Left cardiac atrium (tissue), 4 donors: ENCODE results near the gene HEATR5B. TPM values are rescaled to one million over a fixed set of nuclear protein-coding genes. Genes with fewer than 3 reads are reported as not detected.

ENCODE experiments used
- ATAC-seq, 2 donors: fragments of 200-7000 bp; cut with Tn5 transposase; one replicate each; pipeline ENCODE4 v1.9.1; 2020; ENCODE audit warnings: mild to moderate bottlenecking in 2 of 2, moderate library complexity in 2 of 2
- DNase-seq: peaks from one replicate; pipeline ENCODE4 v3.0.0-alpha.2; 2020
- intact Hi-C, 2 donors: fragments of 100-400 bp; cut with DNase I; formaldehyde crosslinking; loops; one replicate each; pipeline versions ENCODE4 v1.14.1 to v1.15.1; 2022 to 2023
- long read RNA-seq: library from polyadenylated mRNA; unstranded; transcript quantifications from one replicate; pipeline ENCODE4 v2.0.0, GENCODE V29; 2021
- total RNA-seq, 2 donors: library from RNA; stranded (reverse); fragmentation: NEBNext Ultra II Directional; extraction: Animal tissue kit (Norgen Biotek cat#: 25700); gene quantifications; one replicate each; pipeline ENCODE4 v1.2.1, GENCODE V29; 2021
- donor health status: DM: no; HTN: yes; CAD: no.
- donor health status: DM: no; HTN: yes; CAD: no; lungs with severe emphysema.
- donor health status: DM: yes; HTN: yes; CAD: no.
- donor health status: Dilated cardiomyopathy.

Gene HEATR5B
- total RNA-seq, result 10 to 100 TPM; 11.6 to 16.3 TPM
- long read RNA-seq, partial matches to known transcripts, result 4 of 10 reads
- long read RNA-seq, other reads (novel, unspliced or antisense), result 6 of 10 reads

DNA sequence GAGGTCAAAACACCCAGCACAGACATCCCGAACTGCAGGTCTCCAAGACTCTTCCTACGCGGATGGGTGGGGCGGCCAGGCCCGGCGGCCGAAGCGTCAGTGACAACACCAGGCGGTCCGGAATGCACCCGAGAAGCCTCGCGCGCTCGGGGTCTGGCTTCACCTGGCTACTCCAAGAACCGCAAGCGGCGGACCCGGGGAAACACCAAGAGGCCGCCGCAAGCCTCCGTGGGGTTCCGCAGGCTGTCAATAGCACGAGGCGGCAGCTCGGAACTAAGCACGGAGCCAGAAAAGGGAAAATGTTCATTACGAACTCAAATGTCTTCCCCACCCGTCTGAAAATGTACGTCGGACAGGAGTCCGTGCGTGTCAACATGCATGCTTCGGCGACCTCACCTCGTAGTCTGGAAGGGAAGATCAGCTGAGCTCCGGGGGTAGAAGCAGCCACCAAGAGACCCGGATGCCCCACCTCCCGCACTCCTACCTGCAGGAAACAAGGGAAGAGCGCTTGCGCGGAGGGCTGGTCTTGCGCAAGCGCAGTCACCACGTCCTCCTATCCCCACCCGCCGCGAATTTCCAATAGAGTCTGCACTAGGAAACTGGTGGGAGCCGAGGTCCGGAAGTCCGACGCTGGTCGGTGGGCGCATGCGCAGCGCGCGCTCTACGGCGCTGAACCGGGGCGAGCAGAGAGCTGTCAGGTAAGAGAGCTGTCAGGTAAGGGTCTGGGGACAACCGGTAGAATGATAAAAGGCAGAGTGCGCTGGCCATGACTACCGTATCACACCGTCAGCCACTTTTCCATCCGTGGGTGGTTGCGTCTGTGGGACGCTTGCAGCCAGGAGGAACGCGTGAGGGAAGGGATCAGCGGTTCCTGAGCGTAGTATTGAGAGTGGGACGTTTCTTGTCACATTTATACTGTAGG, at the start of gene HEATR5B, which contains the start of gene GPATCH11:
HEATR5B (minus strand) TSS at position 500 of the 922 bp plus-strand sequence. CDS start 958 bp downstream, outside the sequence.
GPATCH11 (plus strand) TSS at position 646 of the 922 bp plus-strand sequence. CDS start 3,864 bp downstream, outside the sequence.
- ATAC-seq (peak; percentile 98), DNase-seq (peak; percentile 94)
- intact Hi-C loops, result no loop called here

GRCh38 chr2:37132914-37133313, 48.7 kb upstream of the HEATR5B start:
- no peak for ATAC-seq
- intact Hi-C loops, result no loop called here
- DNase-seq, result no peak

- intact Hi-C loops, result no loop called here
- DNase-seq, result no peak
- no peak for ATAC-seq
These were observed 41.2 kb upstream of the HEATR5B start for GRCh38 chr2:37125416-37125815.

- intact Hi-C loops, result no loop called here
- no peak for ATAC-seq
- no peak for DNase-seq
These were observed 35.0 kb upstream of the HEATR5B start for GRCh38 chr2:37119157-37119556.

GRCh38 chr2:37117566-37117965, 33.4 kb upstream of the HEATR5B start:
- DNase-seq (no peak), ATAC-seq (no peak)
- intact Hi-C loops, result no loop called here

GRCh38 chr2:37111958-37112357, 27.8 kb upstream of the HEATR5B start:
- no peak for DNase-seq
- intact Hi-C loops, result no loop called here
- no peak for ATAC-seq

- ATAC-seq, result no peak
These were observed 26.4 kb upstream of the HEATR5B start for GRCh38 chr2:37110306-37111212.

DNA sequence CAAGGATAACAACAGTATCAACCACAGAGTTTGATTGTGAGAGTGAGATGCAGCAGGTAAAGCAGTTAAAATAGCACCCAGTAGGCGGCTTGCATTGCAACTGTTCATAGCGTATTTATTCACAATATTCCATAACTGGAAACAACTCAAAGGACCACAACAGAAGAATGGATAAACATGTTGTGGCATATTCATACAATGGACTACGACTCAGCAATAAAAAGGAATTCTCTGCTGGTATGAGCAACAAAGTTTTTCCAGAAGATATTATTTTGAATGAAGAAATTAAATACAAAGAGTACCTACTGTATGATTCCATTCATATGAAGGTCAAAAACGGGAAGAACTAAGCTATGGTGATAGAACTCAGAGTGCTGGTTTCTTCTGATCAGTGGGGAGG, 25.4 kb upstream of the HEATR5B start:
- ATAC-seq (no peak), DNase-seq (no peak)
- intact Hi-C loops, result no loop called here

More at GRCh38 chr2:37110306-37111212, 26.4 kb upstream of the HEATR5B start:
- intact Hi-C loops, result no loop called here
- DNase-seq, result no peak

GRCh38 chr2:37105150-37105549, 21.0 kb upstream of the HEATR5B start:
- ATAC-seq (no peak), DNase-seq (no peak)
- intact Hi-C loops, result no loop called here

GRCh38 chr2:37104178-37104577, 20.0 kb upstream of the HEATR5B start:
- ATAC-seq (no peak), DNase-seq (no peak)
- intact Hi-C loops, result no loop called here

GRCh38 chr2:37102588-37102987, 18.4 kb upstream of the HEATR5B start:
- intact Hi-C loops, result no loop called here
- ATAC-seq (no peak), DNase-seq (no peak)

GRCh38 chr2:37100054-37100453, 15.9 kb upstream of the HEATR5B start:
- no peak for DNase-seq
- no peak for ATAC-seq
- intact Hi-C loops, result no loop called here

DNA sequence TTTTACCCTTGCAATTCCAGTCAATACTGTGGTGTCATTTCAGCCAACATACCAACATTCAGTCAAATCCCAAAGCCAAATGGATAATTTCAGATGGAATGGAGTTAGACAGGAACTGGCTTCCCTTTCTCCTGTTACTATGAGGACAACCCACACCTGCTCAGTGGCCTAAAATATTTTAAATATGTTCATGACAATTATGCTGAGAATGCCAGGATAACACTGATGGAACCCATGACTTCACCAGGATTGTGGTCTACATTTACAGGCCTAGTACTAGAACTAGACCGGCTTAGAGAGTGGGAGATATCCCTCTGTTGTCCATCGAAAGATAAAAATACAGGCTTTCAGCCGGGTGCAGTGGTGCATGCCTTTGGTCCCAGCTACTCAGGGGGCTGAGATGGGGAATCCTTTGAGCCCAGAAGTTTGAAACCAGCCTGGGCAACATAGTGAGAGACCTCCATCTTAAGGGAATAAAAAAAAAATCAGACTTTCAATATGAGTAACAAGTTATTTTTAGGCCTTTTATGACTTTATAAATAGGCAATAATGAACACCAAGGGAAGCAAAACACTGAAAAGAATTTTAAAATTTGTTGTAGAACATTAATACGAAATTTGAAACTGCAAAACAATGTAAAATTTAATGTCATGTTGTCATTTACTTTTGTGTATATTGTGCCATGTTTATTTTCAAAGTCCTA, 14.4 kb upstream of the HEATR5B start:
- ATAC-seq (no peak), DNase-seq (no peak)
- intact Hi-C loops, result no loop called here

DNA sequence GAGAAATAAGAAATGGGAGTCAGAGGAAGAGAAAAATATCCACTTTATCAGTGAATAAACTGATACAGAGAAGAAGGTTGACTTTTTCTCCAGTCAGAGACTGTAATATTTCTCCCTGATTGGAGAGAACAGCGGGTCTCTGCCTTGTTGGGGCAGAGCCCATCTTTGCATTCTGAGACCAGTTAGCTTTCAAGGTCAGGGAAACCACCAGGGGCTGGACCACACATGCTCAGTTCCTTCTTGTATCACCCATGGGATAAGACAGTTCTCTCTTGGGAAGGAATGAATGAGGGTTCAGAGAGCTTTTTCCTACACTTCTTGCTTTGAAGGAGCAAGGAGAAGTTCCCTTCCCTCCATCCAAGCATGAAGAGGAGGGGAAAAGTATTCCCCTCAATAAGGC, 12.4 kb upstream of the HEATR5B start:
- ATAC-seq (no peak), DNase-seq (no peak)
- intact Hi-C loops, result no loop called here

DNA sequence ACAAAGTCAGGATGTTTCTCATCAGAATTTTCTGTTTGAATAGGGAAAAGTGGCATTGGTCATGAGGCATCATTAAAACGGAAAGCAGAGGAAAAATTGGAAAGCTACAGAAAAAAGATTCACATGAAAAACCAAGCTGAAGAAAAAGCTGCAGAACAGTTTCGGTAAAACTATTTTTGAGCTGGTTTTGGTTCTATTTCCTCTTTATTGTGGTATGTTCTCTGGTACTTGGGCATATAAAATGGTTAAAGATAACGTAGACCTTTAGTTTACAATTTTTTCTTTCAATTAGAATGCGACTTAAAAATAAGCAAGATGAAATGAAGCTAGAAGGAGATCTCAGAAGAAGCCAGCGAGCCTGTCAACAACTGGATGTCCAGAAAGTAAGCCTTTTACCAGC, 7.7 kb upstream of the HEATR5B start:
- intact Hi-C loops, result no loop called here
- DNase-seq, result no peak
- no peak for ATAC-seq

DNA sequence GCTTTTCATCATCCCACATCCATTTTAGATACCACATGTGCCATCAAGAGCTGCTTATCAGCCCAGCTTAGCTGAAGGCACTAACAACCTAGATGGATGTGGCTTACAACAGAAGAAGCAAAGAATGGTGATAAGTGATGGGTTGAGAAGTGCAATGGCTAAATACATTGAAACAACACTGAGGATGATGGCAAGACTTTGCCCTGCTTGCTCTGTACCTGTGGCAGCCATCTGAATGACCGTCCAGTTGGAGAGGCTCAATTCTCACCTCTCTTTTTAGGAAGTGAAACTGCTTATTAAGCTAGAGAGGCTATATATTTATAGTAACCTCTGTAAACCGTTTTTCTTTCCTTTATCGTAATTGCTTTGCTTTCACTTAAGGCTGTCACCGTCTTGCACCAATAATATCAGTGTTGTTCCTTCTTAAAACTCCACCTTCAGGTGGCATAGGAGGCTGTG, 5.9 kb upstream of the HEATR5B start:
- intact Hi-C loops, result no loop called here
- ATAC-seq, result no peak
- DNase-seq, result no peak

- ATAC-seq (no peak), DNase-seq (no peak)
- intact Hi-C loops, result no loop called here
These were observed 1.6 kb upstream of the HEATR5B start for GRCh38 chr2:37085731-37086147.

DNA sequence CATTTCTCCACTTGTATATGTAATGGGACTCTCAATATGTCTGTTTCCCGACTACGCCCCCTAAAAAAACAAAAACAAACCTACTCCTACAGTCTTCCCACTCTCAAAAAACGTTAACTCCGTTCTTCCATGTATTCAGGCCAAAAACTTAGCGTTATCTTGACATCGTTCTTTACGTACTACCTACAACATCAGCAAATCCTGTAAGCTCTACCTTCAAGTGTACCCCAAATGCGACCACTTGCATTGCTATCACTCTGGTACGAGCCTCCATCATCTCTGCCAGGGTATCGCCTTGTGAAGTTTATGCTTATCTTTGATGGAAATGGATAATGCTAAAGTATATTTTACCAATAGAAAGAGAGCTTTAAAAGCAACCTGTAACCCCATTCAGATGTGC, 625 bp upstream of the HEATR5B start:
- intact Hi-C loops, result no loop called here
- ATAC-seq, result no peak
- no peak for DNase-seq

DNA sequence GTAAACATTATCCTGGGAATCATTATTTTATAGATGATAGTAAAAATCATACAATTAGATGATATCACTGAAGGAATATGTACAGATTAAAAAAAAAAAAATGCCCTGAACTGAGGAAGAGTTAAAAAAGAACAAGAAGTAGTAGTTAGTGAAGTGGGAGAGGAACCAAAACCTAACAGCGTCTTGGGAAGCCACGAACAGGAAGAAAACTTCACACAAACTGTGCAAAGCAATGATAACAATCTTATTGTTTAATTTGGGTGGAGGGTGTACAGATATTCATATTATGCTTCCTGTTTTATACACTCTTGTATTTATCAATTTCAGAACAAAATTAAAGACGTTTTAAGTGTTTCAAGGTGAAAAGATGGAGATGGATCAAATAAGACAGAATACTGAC, 3.5 kb downstream of the HEATR5B start:
- intact Hi-C loops, result no loop called here
- DNase-seq, result no peak
- no peak for ATAC-seq
